Stimulated activated CD4-positive, alpha-beta T cell treated with anti-CD3 and anti-CD28 coated beads, Interleukin-4, amount 100 ng/mL, for 48 hours (primary cell): Measurements from ENCODE around the gene RIPOR2.
"Not testable (repeated sequence)": the region's sequence is repeated elsewhere in the genome, so short reads cannot be mapped to it uniquely, and the experiment has no call there.

ENCODE experiments used
- DNase-seq, 2 donors: peaks; one replicate each; pipeline ENCODE4 v3.0.0-alpha.2; 2020; ENCODE audit warnings: low read depth in 2 of 2

Gene RIPOR2

DNA sequence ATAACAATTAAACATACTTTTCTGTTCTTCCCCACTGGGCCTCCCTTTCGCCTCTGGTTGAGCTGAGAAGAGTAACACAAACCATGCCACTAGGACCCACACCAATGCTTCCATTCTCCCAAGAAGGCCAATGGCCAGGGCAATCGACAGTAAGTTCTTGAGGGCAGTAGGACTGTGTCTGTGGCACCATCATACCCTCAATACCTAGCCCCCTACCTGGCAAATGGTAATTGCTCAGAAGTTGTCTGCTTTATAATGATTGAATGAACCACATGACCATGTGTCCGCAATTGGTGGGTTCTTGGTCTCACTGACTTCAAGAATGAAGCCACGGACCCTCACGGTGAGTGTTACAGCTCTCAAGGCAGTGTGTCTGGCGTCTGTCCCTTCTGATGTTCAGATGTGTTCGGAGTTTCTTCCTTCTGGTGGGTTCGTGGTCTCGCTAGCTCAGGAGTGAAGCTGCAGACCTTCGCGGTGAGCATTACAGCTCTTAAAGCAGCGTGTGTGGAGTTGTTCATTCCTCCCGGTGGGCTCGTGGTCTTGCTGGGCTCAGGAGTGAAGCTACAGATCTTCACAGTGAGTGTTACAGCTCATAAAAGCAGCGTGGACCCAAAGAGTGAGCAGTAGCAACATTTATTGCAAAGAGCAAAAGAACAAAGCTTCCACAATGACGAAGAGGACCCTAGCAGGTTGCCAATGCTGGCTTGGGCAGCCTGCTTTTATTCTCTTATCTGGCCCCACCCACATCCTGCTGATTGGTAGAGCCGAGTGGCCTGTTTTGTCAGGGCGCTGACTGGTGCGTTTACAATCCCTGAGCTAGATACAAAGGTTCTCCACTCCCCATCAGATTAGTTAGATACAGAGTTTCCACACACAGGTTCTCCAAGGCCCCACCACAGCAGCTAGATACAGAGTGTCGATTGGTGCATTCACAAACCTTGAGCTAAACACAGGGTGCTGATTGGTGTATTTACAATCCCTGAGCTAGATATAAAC is 170.6 kb downstream of the RIPOR2 start:
- not testable (repeated sequence) for DNase-seq

DNA sequence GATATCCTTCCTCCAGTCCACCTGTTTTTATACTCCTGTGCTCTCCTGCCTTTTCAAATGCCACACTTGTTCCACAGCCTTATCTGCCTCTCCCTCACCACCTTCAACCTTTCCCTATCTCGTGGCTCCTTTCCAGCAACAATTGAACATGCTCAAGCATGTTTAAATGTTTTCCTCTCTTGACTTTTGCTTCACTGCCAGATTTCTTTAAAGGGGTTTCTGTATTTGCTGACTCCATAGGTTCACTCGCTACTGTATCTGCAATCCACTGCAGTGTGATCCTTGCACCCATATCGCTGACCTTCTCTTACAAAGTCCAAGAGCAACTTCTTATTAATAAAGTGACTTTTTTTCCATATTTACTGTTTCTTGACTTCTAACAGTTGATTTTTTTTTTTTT is 172.2 kb downstream of the RIPOR2 start:
- no peak for DNase-seq

DNA sequence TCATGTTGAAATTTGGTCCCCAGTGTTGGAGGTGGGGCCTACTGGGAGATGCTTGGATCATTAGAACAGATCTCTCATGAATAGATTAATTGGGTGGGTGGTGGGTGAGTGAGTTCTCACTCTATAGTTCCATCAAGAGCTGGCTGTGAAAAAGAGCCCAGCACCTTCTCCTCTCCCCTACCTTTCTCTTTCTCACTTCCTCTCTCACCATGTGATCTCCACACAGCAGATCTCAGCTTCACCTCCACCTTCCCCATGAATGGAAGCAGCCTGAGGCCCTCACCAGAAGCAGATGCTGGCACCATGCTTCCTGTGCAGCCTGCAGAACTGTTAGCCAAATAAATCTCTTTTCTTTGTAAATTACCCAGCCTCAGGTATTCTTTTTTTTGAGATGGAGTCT is 173.9 kb downstream of the RIPOR2 start:
- DNase-seq = no peak

DNA sequence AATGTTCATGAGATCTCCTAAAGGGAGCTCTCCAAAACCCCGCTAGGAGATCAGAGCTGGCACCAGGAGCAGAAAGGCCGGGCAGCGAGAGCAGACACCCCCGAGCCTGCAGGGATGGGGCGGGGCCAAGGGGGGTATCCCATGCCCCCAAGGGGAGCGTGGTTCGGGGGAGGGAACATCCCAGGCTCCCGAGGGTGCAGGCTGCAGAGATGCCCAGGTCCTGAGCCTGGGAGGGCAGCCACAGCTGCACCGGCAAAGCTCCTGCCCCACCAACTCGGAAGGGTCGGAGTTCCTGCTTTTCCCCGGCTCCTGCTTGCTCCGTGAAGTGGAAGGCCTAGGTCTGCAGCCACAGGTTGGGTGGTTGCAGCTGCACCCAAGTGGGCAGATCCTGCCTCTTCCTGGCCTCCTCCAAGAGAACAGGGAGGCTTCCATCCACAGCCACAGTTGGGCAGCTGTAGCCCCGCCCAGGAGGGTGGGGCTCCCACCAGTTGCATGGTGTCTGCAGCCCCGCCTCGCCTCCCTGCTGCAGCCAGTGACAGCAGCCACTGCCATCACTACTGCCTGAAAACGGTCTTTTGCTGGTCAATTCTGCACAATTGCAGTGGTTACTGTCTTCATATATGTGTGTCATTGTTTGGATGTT is 174.4 kb downstream of the RIPOR2 start:
- no peak for DNase-seq

DNA sequence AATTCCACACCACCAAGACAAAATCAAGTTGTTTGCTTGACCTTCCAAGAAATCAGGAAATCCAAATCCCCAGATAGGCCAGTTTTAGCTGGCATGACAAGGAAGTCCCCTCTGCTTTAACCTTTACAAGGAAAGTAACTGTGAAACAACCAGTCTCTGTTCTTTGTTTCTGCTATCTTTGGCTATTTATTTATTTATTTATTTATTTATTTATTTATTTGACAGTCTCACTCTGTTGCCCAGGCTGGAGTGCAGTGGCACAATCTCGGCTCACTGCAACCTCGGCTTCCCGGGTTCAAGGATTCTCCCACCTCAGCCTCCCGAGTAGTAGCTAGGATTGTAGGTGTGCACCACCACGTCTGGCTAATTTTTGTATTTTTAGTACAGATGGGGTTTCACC is 175.6 kb downstream of the RIPOR2 start:
- no peak for DNase-seq

DNA sequence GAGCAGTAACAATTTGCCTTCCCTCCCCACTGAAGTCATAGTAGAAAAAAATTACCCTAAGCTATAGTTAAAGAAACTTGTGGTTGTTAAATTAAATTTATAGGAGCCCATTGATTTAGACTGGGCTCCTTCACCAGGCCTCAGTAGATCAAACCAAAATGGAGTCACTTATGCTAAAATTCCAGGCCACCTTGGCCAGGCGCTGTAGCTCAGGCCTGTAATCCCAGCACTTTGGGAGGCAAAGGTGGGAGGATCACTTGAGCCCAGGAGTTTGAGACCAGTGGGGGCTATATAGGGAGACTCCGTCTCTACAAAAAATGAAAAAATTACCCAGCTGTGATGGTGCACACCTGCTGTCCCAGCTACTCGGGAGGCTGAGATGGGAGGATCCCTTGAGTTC is 176.0 kb downstream of the RIPOR2 start:
- DNase-seq = no peak

DNA sequence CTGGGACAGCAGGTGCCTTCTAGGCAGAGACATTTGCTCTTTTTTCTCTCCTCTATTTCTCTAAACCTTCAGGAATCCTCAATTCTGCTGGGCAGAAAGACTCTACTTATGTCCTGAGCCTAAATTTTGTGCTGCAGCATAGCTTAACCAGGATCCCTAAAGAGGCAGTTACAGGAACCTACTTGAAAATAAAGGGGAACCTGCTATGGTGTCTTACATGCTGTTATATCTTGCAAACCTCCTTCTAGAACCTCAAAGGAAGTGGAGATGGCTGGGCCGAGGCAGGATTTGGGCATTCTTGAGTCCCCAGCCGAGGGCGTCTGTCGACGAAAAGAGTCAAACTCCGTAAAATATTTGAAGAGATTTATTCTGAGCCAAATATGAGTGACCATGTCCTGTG is 178.1 kb downstream of the RIPOR2 start:
- DNase-seq = no peak

DNA sequence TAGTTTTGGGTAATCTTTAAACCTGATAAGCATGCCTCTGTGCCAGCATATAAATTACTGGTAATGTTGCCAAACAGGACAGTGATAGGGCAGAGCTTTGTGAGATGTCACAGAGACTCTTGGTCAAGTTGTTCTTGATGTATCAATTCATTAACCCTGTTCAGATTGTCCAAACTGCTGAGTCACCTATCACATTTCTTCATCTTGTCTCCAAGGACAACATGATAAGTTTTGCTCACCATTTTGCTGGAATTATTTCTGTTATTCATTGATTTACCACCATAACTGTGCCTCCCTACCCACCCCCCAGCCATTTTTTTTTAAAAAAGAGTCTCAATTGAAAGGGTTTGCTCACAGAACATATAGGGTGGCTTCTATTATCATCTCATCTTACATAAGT is 180.5 kb downstream of the RIPOR2 start:
- DNase-seq = no peak

DNA sequence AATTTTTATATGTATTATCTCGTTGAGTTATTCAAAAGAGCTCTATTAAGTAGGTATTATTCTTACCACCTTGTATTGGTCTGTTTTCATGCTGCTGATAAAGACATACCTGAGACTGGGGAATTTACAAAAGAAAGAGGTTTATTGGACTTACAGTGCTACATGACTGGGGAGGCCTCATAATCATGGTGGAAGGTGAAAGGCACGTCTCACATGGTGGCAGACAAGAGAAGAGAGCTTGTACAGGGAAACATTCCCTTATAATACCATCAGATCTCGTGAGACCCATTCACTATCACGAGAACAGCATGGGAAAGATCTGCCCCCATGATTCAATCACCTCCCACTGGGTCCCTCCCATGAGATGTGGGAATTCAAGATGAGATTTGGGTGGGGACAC is 181.4 kb downstream of the RIPOR2 start:
- DNase-seq = not testable (repeated sequence)
